GM18499 (cell line): ENCODE results near the gene TMEM266.

Source experiments
- ATAC-seq: cut with Tn5 transposase; IDR thresholded peaks from one replicate; pipeline ENCODE4 v1.9.1; 2021; ENCODE audit warnings: moderate number of reproducible peaks; ENCODE audit not compliant: insufficient read depth, unreplicated experiment

The TMEM266 gene

DNA sequence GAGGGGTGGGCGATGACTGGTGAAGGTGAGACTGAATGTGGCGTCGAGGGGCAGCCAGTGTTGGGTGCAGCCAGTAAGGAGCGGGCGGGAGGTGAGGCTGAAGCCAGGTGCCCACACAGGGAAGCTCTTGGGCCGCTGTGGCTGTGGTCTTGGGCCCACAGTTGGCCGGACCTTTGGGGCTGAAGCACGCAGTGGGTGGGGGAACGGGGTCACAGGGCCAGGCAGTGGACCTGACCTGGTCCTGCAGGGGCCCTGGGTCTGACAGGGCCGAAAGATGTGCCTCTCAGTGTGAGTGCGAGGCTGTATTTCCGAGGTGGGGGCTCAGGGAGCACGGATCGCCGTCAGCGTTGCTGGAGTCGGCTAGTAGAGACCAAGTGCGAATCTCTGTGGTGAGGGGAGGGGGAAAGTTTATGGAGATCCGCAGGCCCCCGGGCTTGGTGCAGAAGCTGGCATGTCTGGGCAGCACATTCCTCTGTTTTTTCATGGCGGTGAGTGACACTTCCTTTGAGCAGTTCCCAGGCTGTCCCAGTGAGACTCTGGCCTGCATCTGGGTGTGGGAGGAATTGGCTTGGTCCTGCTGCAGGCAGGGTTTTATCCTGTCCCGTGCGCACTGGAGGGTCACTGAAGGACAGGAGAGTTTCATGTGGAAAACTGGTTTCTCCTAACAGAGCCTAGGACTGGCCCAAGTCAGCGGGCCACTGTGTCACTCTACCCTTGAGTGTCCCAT, 100.8 kb downstream of the TMEM266 start:
- no peak for ATAC-seq

DNA sequence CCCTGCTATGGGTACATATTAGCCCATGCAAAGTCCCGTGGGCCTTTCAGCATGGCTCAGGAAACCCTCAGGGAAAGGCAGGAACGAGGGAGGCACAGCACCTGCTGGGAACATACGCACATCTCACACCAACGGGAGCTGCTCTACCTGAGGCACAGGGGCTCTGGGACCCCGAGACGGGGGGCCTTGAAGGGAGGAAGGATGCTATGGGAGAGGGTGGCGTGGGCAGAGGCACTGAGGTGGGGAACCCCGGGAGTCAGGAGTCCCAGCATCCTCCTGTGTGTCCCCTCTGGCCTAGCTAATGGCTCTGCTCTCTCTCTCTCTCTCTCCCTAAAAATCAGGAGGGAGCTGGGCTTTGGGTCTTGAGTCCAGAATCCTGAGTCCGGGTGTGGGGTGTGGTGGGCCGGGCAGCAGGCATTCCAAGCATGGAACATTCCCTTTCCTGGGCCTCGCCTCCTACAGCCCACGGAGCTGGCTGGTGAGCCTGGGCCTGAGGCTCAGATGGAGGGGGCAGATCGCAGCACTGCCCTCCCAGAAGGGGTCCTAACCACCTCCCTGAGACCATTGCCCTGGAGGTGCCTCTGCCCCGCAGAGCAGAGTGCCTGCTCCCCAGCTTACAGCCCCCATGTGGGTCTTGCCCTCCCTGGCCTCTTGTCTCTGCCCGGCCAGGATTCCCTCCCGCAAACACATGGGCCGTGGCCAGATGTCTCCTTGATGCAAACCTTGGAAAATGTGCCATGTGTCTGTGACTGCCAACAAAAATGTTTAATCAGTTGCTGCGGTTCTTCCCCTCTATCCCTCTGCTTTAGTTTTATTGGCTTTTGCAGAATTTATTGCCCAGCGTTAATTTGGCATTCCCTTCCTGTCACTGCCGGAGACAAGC, 101.6 kb downstream of the TMEM266 start:
- no peak for ATAC-seq

DNA sequence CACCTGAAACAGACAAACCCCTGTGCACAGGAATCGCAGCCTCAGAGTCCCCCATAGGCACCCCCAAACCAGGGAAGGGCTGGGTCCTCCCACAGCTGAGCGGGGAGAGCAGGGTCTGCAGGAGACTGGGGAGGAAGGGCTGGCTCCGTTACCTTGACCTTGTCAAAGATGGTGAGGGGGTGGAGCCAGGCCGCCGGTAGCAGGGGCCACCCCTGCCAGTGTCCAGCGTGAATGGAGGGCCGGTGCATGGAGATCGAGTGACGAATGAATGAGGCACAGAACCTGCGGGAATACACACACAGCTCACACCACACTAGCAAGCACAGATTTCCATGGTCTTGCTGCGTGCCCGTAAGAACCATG, 102.2 kb downstream of the TMEM266 start:
- no peak for ATAC-seq

DNA sequence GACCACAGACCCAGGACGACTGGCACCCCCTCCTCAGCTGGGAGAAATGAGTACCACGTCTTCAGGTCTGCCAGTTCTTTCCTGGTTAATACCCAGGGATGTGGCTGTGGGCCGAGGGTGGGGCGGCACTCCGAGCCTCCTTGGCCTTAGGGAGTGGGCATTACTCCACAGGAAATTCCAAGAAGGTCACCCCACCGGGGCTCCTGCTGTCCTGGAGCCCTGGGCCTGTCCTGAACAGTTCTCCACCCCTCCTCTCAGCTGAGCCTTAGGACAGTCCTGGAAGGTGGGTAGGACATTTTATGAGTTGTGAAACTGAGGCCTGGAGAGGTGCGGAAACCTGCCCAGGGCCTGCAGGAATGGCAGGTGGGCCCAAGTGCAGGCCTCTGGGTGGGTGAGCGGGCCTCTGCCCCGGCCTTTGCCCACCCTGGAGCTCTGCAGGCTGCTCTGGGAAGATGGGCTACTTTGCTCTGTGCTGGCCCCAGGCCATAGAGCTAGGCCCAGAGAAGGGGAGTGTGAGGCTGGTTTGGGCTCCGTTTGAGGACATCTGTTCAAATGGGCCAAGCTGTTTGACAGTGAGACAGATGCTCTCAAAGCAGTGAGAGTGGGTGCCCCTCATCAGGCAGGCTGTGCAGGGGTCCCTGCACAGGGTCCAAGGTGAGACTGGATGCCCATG, 103.1 kb downstream of the TMEM266 start:
- no peak for ATAC-seq

DNA sequence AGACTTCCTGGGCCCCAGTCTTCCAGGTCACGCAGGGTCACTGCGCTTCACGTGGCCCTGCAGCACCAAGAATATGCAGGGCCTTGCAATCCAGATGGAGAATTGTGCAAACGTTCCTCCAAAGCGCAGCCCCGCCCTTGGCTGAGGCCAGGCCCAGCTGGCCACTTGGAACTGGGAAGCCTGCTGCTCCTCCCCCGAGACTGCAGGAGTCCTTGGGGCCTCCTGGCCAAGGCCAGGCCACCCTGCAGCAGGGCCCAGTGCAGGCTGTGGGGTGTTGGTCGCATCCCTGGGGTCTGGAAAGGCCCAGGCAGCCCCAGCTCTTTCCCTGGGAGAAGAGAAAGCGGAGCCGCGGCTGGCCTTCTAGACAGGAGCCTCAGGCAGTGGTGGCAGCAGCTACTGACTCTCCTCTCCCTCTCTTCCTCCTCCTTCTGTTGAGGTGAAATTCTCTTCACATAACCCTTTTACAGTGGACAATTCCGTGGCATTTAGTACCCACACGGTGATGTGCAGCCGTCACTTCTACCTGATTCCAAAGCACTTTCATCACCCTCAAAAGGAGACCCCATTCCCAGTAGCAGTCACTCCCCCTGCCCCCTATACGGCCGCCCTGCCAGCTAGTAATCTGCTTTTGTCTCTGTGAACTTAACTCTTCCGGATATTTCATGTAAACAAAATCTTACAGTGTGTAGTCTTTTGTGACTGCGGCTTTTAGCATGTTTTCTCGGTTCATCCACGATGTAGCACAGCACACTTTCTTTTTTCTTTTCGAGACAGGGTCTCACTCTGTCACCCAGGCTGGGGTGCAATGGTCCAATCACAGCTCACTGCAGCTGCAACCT, 103.9 kb downstream of the TMEM266 start:
- ATAC-seq = no peak

DNA sequence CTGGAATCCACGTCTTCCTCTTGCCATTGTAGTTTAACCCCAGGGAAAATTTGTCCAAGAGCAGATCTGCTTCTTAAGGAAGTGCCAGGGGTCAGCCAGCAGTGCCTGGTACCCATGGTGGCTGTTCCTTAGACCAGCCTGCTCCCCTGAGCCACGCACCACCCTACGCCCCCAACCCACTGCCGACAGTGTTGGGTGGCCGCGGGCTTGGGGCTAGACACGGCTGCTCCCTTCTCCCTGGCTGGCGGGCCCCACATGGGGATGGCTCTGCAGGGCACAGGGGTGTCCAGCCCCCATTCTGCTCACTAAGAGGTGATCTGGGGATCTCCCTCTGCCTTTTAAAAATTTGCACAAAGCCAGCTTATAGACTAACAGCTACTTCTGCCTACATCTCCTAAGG, 104.8 kb downstream of the TMEM266 start:
- no peak for ATAC-seq

DNA sequence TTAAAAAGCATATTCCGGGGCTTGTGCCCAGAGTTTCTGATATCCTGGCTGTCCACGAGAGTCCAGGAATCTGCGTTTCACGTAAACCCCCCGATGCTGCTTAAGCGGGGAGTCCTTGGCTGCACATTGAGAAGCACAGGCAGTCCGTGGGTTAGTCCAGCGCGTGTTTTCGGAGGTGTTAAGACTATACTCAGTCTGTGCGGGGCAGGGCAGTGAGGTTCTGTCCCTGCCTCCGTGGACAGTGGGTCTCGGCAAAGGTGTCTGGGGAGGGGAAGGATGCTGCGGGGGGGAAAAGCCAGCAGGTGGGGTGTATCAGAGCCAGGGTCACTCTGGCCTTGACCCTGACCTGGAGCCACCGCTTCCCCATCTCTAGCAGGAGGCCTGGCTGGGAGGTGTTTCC, 106.2 kb downstream of the TMEM266 start:
- no peak for ATAC-seq

DNA sequence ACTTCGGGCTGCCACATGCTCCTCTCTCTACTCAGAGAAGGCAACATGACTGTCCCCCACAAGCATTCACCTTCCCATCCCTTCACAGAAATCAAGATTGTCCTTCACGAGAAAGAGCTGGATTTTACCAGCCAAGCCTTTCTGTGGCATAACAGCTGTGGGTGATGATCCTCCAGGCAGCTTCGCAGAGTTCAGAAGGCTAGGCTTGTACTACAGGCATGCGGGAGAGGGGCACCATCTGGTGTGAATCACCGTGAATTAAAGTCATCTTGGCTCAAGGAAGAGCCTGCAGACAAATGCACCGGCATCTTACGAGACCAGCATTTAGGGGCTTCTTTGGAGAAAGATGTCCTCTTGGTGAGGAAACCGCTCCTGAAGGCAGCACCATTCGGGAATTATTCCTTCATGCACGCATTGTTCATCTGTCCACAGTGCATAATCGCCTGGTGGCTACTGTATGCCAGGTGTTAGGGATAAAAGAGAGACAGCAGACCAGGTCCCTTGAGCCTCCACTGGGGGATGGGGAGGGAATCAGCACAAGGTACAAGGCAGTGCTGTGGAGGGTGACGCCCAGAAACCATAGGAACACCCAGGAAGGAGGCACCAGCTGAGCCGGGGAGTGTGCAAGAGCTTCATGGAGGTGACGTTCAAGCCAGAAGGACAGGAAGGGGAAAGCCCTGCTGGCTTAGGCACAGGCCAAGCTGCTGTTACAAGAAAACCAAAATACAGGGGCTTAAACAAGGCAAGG, 108.6 kb downstream of the TMEM266 start:
- ATAC-seq = no peak

DNA sequence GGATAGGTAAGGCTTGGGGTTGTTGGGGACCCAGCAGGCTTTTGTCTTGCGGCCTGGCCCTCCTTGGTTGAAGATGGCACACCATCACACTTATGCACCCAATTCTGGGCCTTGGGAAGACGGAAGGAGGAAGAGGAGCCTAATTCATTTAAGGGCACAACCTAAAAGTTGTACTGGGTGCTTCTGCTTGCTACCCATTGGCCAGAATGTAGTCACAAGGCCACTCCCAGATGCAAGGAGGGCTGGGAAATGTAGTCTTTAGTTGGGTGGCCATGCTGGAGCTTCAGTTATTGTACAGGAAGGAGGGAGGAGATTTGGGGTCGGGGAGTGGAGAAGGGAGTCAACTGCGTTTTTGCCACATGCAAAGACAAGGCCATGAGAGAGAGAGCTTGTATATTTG, 109.2 kb downstream of the TMEM266 start:
- no peak for ATAC-seq

DNA sequence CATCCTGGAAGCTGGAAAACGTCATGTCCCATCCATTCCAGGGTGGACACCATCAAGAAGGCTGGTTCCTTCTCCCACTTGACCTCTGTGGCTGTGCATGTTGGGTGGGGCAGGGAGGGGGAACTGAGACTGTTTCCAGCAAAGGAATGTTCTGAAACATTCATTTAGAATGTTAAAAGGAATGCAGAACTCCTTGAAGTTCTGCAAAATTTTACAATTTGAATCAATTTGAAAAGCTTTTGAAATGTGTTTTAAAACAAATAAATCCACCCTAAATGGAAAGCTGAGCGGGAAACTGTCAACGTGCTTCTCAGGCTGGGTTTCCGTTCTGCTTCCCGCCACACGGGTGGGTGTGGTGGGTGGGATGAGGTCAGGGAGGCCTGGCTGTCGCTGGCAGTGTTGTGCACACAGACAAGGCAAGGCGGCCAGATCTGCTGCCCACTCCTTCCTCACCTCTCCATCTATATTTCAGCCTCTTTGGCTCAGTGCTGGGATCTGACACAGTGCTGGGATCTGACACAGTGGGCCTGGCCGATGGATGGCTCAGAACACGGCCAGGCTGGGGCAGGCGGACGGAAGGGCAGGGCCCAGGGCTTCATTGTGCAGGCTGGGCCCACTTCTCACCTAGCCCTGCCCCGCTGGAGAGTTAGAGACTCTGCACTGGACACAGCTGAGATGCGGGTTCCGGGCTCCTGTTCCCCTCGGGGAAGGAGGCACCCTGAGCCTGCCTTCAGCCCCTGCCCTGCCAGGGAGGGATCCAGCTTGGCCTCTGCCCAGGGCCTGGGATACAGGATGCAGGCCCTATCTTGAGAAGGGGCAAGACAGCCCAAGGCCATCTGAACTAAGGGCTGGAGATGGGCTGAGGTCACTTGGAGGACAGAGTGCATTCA, 110.4 kb downstream of the TMEM266 start:
- no peak for ATAC-seq

DNA sequence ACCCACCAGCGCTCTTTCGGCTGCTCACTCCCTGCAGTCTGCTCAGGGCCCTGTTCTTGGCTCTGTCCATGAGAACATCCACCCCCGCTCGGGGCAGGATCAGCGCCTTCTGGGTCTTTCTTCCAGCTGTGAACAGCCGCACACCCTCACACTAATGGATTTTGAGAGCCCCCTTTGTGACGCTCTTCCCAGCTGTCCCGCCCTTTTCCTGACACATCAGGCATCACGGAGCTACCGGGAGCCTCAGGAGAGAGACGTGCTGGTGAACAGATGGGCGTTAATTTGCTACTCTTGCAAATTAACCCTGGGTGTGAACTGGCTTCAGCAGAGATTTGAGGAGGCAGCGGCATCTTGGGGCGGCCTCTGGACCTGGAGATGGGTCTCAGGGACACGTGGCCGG, 113.0 kb downstream of the TMEM266 start:
- ATAC-seq = no peak

DNA sequence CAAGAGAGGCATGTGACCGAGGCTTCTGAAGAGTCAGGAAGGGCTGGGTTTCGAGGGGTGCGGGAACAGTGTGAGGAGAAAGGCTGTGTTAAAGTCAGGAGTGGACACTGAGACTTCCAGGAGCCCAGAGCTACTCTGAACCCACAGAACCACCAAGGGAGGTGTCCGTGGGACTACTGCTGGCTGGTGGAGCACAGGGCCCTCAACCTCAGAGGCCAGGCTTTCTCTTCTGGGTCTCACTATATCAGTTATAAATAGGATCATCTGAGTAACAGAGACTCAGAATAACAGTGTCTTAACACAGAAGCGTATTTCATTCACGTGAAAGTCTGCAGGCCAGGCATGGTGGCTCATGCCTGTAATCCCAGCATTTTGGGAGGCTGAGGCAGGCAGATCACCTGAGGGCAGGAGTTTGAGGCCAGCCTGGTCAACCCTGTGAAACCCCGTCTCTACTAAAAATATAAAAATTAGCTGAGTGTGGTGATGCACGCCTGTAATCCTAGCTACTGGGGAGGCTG, 113.6 kb downstream of the TMEM266 start:
- no peak for ATAC-seq

DNA sequence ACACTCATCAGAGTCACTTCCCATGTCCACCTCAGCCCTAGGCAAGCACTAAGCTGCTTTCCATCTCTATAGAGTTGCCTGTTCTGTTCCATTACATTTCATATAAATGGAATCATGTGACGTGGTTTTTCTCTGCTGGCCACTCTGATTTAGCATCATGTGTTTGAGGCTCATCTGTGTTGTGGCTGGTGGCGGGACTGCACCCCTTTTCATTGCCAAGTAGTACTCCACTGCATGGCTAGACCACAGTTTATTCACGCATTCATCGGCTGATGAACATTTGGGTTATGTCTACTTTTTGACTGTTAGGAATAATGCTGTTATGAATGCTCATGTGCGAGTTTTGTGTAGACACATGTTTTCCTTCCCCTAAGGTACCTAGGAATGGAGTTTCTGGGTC, 114.9 kb downstream of the TMEM266 start:
- ATAC-seq = no peak

DNA sequence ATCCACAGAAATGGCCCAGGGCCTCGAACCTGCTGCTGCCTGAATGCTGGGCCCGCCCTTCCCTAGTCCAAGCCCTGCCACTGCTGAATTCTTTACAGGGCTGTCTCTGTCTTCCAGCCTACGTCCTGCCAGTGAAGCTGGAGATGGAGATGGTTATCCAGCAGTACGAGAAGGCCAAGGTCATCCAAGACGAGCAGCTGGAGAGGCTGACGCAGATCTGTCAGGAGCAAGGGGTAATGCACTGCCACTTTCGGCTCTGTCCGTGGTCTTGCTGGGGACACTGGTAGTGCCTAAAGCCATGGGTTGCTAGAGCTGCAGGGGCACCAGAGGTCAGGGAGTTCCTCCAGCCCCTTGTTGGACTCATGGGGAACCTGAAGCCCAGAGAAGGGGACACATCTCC, 115.7 kb downstream of the TMEM266 start:
- no peak for ATAC-seq

DNA sequence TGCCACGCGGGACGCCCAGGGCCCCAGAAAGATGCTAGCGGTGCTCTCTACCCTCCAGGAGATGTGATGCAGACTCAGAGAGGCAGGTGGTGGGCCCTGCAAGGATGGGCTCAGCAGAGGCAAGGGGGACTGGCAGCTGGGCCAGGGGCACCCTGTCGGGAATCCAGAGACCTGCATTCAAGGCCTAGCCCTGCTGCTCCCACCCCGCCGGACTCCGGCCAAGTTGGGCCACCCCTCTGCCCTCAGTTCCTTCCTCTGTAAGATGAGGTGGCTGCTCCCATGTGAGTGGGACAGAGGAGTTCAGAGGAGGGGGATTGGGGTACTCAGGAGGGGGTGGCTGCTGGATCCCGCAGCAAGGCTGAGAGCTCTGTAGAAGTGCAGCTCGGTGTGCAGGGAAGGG, 116.3 kb downstream of the TMEM266 start:
- no peak for ATAC-seq

DNA sequence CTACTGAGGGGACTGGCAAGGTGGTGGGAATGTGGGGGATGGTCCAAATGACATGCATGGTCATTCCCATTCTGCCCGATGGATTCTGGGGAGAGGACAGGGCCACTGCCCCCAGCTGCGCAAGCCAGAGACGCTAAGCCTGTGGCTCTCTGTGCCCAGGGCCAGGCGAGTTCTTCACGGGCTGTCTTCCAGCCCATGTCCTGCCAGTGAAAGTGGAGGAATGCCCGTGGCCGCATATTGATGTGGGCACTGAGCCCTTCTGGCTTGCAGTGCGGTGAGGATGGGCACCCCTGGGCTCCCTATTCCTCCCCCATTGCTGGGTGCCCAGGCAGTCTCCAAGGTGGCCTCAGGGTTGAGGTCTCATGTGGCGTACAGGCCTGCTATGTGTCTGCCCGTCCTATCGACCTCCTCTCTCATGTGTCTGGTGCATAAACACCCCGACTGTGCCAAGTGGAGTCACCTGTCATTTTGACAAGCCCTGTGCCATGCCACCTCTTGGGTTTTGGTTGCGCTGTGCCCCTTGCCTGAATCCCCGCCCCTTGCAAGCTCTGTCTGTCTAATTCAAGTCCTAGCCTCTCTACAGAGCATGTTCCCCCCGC, 116.8 kb downstream of the TMEM266 start:
- ATAC-seq = no peak

DNA sequence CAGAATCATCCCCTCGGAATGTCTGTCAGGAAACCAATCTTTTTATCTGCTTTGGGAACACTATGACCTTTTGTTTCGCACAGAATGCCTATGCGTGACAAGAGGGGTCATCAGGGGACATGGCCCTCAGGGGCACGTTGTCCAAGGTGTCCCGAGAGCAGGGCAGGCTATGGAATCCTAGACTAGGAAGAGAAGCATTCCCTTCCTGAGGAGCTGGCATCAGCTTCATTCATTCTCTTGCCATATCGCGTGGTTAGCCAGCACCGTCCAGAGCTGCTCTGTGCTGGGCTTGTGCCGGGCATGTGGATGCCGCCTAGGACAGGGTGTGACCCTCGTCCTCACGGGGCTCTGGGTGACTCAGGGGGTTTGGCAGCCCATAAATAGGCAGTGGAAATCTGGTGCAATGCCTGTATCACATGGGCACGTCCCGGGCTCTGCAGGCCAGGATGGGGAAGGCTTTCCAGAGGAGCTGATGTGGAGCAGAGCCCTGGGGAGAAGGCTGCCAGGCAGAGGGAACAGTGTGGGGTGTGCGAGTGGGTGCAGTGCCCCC, 117.8 kb downstream of the TMEM266 start:
- no peak for ATAC-seq
